CD4-positive, alpha-beta T cell treated with Interleukin-1 beta for 1 hour (primary cell): ENCODE data around the gene KRT40.

ENCODE experiments used
- DNase-seq, 2 donors: peaks; one replicate each; pipeline ENCODE4 v3.0.0-alpha.2; 2020 to 2022

The KRT40 gene

DNA sequence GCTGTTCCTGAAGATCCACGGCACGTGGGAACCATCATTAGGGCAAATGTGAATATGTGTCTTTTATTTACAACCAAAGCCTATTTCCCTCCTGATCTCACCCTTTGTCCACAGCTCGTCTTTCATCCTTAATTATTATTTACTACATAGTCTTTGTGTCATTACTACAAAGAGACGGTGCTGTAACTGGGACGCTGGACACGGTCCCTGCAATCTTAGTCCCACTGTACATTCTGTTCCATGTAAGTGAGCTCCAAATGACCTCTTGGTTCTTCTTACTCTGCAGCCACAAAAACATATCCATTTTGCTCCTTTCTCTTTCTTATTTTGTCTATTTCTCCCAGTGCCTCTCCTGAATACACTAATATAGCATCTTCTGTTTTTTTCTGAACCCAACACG is 34.0 kb downstream of the KRT40 start:
- DNase-seq = no peak

DNA sequence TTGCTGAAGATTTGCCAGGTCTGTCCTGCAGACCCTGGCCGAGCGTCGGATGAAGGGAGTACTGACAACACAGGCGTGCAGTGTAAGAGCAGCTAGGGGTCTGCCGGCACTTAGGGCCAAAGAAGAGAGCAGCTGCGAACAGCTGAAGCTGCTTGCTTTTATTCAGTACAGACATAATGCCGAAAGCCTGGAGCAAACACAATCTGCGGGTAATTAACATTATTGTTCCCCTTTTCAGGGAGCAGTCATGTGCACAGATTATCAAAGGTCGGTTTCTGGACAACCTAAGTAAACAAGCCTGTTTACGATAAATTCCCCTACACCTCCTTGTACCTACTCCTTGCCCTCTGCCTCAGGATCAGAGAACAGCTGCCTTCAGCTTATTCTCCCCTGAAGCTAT is 34.7 kb downstream of the KRT40 start:
- DNase-seq = no peak

DNA sequence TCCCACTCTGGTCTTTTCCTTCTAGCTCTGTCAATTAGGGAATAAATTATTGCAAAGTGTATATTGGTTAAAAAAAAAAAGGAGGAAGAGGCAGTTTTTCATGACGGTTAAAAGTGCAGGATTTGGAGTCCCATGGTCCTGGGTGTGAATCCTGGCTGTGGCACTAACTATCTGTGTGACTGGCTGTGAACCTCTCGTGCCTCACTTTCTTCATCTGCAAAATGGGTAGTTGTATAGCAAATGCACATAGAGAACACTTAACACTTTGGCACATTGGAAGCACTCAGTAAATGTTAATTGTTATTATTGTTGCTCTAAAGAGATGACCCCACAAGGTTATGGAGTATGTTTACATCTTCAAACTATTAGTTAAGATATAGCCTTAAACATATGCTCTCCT is 36.2 kb downstream of the KRT40 start:
- no peak for DNase-seq

DNA sequence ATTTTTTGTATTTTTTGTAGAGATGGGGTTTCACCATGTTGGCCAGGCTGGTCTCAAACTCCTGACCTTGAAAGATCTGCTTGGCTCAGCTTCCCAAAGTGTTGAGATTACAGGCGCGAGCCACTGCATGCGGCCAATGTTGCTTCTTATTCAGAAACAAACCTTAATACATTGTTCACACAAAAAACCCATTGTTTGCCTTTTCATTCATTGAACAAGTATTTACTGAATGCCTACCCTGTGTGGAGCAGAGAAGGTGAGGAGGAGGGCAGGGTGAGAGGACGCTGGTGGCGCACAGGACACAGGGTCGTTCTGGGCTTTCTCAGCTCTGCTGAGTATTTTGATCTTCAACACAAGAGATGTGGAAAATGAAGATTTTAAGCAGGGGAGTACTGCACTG is 38.7 kb downstream of the KRT40 start:
- no peak for DNase-seq

DNA sequence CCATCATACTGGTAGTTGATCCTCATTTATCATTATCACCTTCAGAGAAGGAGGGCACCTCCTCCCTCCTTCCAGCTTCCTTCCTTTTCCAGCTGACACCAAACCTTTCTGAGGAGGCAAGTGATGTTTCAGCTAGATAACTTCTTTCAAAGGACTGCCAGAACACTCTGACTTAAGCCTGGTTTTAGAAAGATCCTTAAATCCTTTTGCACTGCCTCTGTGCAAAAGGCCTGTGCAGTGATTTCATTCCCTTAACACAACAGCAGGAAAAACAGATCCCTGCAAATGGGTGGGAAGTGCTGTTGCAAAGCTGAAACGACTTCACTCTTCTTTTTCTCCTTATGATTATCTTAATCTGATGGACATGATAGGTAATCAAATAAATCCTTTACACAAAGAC is 39.6 kb downstream of the KRT40 start:
- DNase-seq = no peak

DNA sequence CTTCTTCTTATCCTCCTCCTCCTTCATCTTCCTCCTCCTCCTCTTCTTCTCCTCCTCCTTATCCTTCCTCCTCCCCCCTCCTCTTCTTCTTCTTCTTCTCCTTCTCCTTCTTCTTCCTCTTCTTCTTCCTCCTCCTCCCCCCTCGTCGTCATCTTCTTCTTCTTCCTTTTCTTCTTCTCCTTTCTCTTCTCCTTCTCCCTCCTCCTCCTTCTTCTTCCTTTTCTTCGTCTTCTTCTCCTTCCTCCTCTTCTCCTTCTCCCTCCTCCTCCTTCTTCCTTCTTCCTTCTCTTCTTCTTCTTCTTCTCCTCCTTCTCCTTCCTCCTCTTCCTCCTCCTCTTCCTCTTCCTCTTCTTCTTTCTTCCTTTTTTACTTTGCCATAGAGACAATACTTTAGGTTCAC is 41.6 kb downstream of the KRT40 start:
- no peak for DNase-seq

DNA sequence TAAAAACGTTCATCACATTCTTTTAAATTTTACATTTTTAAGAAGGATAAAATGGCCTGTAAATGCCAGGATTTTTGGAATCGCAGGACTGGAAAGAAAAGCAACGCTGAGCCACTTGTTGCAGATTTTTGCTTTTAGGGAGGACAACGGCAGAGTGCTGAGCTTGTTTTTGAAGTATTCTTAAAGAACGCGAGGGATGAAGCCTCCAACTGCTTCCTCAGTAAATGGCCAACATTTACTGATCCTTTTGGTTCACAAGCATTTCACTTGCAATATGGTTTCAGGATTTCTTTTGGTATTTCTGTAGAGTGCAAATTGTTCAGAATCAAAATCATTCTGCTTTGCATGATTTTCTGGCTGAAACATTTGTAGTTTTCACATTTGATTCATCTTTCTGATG is 43.9 kb downstream of the KRT40 start:
- DNase-seq = no peak

DNA sequence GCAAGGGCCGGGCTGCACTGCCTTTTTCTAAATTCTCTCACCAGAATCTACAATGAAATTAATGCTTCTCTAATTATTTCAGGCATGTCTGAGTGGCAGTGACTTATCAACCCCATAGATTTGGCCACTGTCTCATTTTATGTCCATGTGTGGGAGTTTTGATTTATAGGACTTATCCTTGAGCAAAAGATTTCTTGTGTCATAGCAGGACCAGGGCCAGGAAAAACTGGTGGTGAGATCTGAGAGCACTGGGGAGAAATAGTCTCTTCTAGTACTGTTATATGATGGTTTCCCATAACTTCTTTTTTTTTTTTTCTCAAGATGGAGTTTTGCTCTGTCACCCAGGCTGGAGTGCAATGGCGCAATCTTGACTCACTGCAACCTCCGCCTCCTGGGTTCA is 45.1 kb downstream of the KRT40 start:
- no peak for DNase-seq

DNA sequence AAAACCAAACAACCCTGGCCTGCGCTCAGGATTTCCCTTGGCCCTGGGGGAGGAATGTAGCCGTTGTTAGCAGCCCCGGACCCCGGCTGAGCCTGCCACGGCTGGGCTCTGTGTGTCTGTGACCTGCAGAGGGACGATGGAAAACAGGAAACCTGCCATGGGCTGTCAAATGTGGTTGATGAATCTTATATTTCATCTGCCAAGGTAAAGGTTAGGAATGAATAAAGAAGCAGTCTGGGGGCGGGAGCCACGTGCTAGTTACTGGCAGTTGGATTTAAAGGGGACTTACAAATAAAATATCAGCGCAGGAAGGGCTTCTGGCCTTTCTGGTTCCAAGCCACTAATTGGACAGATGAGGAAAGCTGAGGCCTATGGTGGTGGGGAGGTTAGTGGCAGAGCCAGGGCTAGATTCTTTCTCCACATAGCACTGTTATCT is 46.7 kb downstream of the KRT40 start, which contains the start of gene KRT23:
Gene KRT23 (minus strand): TSS at position 263 of the 436 bp plus-strand sequence. CDS start 1,043 bp downstream, outside the sequence.
- DNase-seq = no peak

DNA sequence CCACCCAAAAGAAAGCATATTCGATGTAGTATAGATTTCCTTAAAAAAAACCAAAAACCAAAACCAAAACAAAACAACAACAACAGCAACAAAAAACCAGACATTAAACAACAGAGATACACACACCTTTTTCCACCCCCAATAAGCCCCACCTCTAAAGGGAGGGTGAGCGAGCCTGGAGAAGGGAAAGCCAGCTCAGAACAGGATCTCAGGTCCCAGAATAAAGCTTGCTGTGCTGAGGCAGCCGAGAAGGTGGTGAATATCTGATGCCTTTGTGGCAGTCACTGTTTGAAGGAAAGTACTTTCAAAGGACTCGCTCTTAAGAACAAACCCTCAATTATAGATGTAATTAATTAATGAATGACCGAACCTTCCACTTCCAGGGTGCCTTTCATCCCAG is 47.1 kb downstream of the KRT40 start:
- DNase-seq = no peak

DNA sequence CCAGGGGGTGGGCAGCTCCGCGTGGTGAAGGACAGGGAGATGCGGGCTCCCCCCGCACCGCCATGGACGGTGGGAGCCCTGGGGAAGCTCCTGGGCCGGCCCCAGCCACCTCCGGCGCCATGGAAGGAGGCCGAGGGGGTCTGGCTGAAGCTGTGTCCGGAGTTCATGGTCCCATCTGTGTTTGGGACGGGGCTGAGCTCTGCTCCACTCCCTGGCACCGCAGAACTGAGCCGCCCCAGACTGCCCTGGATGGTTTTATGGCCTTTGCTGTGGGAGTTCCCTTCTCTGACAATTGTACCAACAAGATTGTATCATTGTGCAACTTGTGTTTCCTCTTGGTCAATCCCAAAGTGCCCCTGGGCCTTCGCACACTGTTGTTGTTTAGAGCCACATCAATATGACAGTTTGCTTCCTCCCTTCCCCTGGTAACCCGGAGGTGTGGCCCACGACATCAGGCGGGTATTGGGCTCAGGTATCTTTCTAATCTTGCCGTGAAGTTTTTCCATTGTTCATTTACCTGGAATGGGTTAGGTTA is 47.6 kb downstream of the KRT40 start:
- peak in 1 of 2 donors; percentile 14 for DNase-seq

DNA sequence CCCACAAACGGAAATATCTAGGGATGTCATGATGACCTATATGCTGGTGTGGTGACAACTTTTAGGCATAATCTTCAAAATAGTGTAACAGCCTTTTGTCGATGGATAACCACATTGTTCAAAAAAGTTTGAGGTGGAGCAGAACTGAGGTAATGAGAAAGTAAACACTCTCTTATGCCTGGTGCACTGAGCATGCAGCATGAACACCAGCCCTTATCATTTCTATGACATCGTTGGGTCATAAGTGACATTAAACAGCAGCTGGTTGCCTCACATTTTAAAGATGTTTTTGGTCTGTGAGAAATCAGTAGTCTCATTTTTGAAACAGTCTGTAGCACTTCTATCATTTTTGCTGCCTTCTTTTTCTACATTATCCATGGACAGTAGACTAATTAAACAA is 48.5 kb downstream of the KRT40 start:
- no peak for DNase-seq

DNA sequence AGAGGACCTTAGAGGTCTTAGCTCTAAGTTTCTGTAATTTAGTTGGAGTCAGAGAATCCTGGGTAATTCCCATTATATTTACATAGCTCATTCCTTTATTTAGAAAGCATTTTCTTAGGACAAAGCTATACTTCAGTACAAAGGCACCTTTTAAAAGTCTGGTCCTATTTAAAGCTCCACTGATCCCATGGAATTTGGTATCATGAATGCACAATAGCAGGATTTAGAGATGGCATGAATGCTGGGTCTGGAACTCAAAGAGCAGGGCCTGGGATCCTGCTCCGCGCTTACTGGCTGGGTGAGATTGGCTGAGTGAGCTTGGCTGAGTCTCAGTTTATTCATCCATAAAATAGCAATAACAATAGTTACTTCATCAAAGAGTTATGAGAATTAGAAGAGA is 51.5 kb downstream of the KRT40 start:
- no peak for DNase-seq

DNA sequence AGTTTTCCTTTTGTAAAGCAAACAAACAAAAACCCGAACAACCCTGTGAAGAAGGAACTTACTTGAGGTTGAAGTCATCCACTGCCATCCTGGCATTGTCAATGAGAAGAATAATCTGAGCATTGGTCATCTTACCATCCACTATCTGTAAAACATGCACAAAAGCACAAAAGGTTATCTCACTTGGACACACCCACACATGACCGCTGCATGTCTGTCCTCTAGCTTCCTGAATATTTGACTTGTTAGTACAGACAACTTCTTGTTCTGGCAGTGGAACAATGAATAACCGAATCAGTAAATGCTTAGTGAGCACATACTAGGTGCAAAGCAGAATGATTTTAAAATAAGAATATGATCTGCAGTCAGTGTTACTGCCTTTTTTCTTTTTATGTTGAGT is 52.8 kb downstream of the KRT40 start:
- no peak for DNase-seq
